Tibial nerve (tissue), 4 donors: Measurements from ENCODE around the gene ANKRD28. TPM values are rescaled to one million over a fixed set of nuclear protein-coding genes. Genes with fewer than 3 reads are reported as not detected.

Source experiments
- DNase-seq, 2 donors: peaks; one replicate each; pipeline ENCODE4 v3.0.0-alpha.2; 2019; ENCODE audit warnings: low spot score in 2 of 2
- H3K27ac ChIP-seq, 4 donors: fragments of 200-600 bp; sonication (generic) in 3 of 4; one replicate each; pipeline ENCODE4 v1.5.1; 2017 to 2019; ENCODE audit warnings: mild to moderate bottlenecking in 1 of 4
- H3K27me3 ChIP-seq, 2 donors: fragments of 200-600 bp; sonication (generic) in 1 of 2; one replicate each; pipeline versions ENCODE4 v1.5.1 to v1.6.0; 2017 to 2019
- H3K36me3 ChIP-seq, 3 donors: fragments of 200-600 bp; sonication (generic); one replicate each; pipeline ENCODE4 v1.5.1; 2018 to 2019
- H3K4me1 ChIP-seq, 4 donors: fragments of 200-600 bp; sonication (generic) in 3 of 4; one replicate each; pipeline ENCODE4 v1.5.1; 2017 to 2019
- H3K4me3 ChIP-seq, 4 donors: fragments of 200-600 bp; sonication (generic) in 3 of 4; one replicate each; pipeline ENCODE4 v1.5.1; 2017 to 2019; ENCODE audit warnings: mild to moderate bottlenecking in 1 of 4, moderate library complexity in 1 of 4
- H3K9me3 ChIP-seq, 4 donors: fragments of 200-600 bp; sonication (generic) in 3 of 4; one replicate each; pipeline ENCODE4 v1.5.1; 2017 to 2019
- CTCF ChIP-seq, 5 experiments: fragments of 200-600 bp in 3 of 5; fragments of 450-650 bp in 2 of 5; sonication (generic) in 3 of 5; IDR thresholded peaks; one replicate each; pipeline ENCODE4 v1.5.1; 2016 to 2019; ENCODE audit warnings: antibody characterized with exemption in 5 of 5, mild to moderate bottlenecking in 3 of 5, moderate library complexity in 2 of 5
- EP300 ChIP-seq, 2 donors: sonication (generic); formaldehyde crosslinking; IDR thresholded peaks; one replicate each; pipeline ENCODE4 v1.6.1; 2017; ENCODE audit warnings: antibody characterized with exemption in 2 of 2, mild to moderate bottlenecking in 1 of 2
- POLR2A ChIP-seq, 2 donors: fragments of 450-650 bp; IDR thresholded peaks; one replicate each; pipeline ENCODE4 v1.6.1; 2017; ENCODE audit warnings: antibody characterized with exemption in 2 of 2, mild to moderate bottlenecking in 2 of 2, moderate library complexity in 2 of 2
- WGBS, 2 donors: methylation state at CpG; one replicate each; pipeline ENCODE4 v1.1.5; 2018; 5-methylcytosine and 5-hydroxymethylcytosine counted together
- total RNA-seq, 4 donors: library from RNA; depleted of rRNA; stranded (reverse); fragments of >200 nt; gene quantifications; one replicate each; pipeline ENCODE4 v1.1.0, GENCODE V29; 2016

Gene ANKRD28
- total RNA-seq, 4 donors from 2014 or later, result 78.3 to 93.6 (median 81.0) TPM

DNA sequence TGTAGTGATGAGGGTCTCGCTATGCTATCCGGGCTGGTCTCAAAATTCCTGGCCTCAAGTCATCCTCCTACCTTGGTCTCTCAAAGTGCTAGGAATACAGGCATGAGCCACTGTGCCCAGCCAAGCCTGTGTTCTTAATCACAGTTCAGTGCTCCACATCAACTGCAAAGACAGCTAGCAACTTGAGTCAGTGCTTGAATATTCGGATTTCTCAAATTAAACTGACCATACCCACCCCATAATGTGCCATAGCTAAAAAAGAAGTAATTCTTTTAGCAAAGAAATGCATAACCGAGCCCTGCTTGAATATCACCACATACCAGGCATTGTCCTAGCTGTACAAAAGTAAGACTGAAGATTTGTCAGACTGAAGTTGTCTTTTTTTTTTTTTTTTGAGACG, 107.0 kb downstream of the ANKRD28 start:
- peak overlapping the region in 1 of 4 donors; percentile 25 for H3K27ac ChIP-seq
- H3K4me1 ChIP-seq, result peaks cover 0 to 24% (median 2%) of the 10 kb centered on the region in 4 donors
- no peaks in the 10 kb centered on the region for H3K27me3 ChIP-seq
- no peak for TF ChIP-seq EP300 (IDR thresholded peaks at IDR 0.05)
- no peak for TF ChIP-seq POLR2A (IDR thresholded peaks at IDR 0.05)
- no peak for TF ChIP-seq CTCF (IDR thresholded peaks at IDR 0.05)
- peaks cover 0 to 73% (median 0%) of the 10 kb centered on the region in 3 donors for H3K36me3 ChIP-seq
- no peaks in the 10 kb centered on the region for H3K9me3 ChIP-seq
- 68 to 73% methylated on average over 5 of the region's 5 CpGs for WGBS, 2 donors
- DNase-seq, result no peak
- H3K4me3 ChIP-seq, result no peak overlapping the region

- TF ChIP-seq POLR2A (IDR thresholded peaks at IDR 0.05) (no peak), CTCF (IDR thresholded peaks at IDR 0.05) (no peak), EP300 (IDR thresholded peaks at IDR 0.05) (no peak)
- Histone ChIP-seq H3K27me3 (no peaks in the 10 kb centered on the region), H3K4me1 (peaks cover 0 to 24% (median 2%) of the 10 kb centered on the region in 4 donors), H3K4me3 (no peak overlapping the region), H3K36me3 (peaks cover 0 to 78% (median 0%) of the 10 kb centered on the region in 3 donors), H3K9me3 (no peaks in the 10 kb centered on the region), H3K27ac (peak overlapping the region in 1 of 4 donors; percentile 28)
- WGBS, 2 donors, result 51 to 53% methylated on average over 4 of the region's 4 CpGs
- no peak for DNase-seq
These were observed 107.5 kb downstream of the ANKRD28 start for GRCh38 chr3:15690230-15690629.

- 81% methylated on average over 7 of the region's 7 CpGs for WGBS, 2 donors
- Histone ChIP-seq H3K36me3 (peaks cover 0 to 65% (median 0%) of the 10 kb centered on the region in 3 donors), H3K27ac (no peak overlapping the region), H3K4me3 (no peak overlapping the region), H3K9me3 (no peaks in the 10 kb centered on the region), H3K4me1 (peaks cover 0 to 38% (median 13%) of the 10 kb centered on the region in 4 donors), H3K27me3 (no peaks in the 10 kb centered on the region)
- no peak for DNase-seq
- TF ChIP-seq POLR2A (IDR thresholded peaks at IDR 0.05) (no peak), EP300 (IDR thresholded peaks at IDR 0.05) (no peak), CTCF (IDR thresholded peaks at IDR 0.05) (no peak)
These were observed 111.9 kb downstream of the ANKRD28 start for GRCh38 chr3:15685927-15686326.

- H3K36me3 ChIP-seq, result peaks cover 0 to 51% (median 0%) of the 10 kb centered on the region in 3 donors
These were observed 114.5 kb downstream of the ANKRD28 start for GRCh38 chr3:15683253-15683652.

More at GRCh38 chr3:15683253-15683652, 114.5 kb downstream of the ANKRD28 start:
- H3K9me3 ChIP-seq, result no peaks in the 10 kb centered on the region
- H3K27ac ChIP-seq, result peak overlapping the region in 2 of 4 donors; percentile 64 to 69
- no peak for TF ChIP-seq POLR2A (IDR thresholded peaks at IDR 0.05)
- TF ChIP-seq CTCF (IDR thresholded peaks at IDR 0.05), result no peak
- TF ChIP-seq EP300 (IDR thresholded peaks at IDR 0.05), result no peak
- peaks cover 0 to 29% (median 10%) of the 10 kb centered on the region in 4 donors for H3K4me1 ChIP-seq
- H3K27me3 ChIP-seq, result no peaks in the 10 kb centered on the region
- DNase-seq, result no peak
- WGBS, 2 donors, result 28 to 39% methylated on average over 1 of the region's 1 CpG
- H3K4me3 ChIP-seq, result no peak overlapping the region
